C4-2B (cell line): ENCODE data around the gene NDFIP1.

Experiments
- ZFX ChIP-seq: fragments of 450-650 bp; IDR thresholded peaks from 2 replicates; pipeline ENCODE4 v1.6.1; 2017
- TF ChIP-seq, protein P1 (sequence below): fragments of 450-650 bp; conservative IDR thresholded peaks from 2 replicates; pipeline ENCODE4 v1.5.1; 2017; ENCODE audit warnings: mild to moderate bottlenecking

- TF ChIP-seq, protein P1, sequence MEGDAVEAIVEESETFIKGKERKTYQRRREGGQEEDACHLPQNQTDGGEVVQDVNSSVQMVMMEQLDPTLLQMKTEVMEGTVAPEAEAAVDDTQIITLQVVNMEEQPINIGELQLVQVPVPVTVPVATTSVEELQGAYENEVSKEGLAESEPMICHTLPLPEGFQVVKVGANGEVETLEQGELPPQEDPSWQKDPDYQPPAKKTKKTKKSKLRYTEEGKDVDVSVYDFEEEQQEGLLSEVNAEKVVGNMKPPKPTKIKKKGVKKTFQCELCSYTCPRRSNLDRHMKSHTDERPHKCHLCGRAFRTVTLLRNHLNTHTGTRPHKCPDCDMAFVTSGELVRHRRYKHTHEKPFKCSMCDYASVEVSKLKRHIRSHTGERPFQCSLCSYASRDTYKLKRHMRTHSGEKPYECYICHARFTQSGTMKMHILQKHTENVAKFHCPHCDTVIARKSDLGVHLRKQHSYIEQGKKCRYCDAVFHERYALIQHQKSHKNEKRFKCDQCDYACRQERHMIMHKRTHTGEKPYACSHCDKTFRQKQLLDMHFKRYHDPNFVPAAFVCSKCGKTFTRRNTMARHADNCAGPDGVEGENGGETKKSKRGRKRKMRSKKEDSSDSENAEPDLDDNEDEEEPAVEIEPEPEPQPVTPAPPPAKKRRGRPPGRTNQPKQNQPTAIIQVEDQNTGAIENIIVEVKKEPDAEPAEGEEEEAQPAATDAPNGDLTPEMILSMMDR, result no peak
- no peak for TF ChIP-seq ZFX
Observed at GRCh38 chr5:142107736-142108431, 695 bp upstream of the NDFIP1 start.
